ENCODE data around the gene SENP6. TPM values are rescaled to one million over a fixed set of nuclear protein-coding genes. Genes with fewer than 3 reads are reported as not detected.

SENP6 gene
- total and polyA plus RNA-seq, 2 donors (not counting 1 experiment from before 2014, with no cell fraction given) = 30.8 to 161 TPM

DNA sequence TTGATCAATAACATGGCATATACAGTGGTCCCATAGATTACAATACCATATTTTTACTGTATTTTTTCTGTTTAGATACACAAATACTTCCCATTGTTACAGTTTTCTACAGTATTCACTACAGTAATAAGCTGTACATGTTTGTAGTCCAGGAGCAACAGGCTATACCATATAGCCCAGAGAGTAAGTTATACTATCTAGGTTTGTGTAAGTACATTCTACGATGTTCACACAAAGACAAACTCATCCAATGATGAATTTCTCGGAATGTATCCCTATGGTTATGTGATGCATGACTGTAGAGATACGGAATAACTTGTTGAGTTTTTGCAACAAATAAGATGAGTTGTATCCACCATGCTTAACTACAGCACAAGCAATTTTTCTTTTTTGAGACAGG is 143.7 kb downstream of the SENP6 start:
- H3K4me3 ChIP-seq (ENCODE audit: control extremely low read depth in 1 of 5, extremely low read depth in 1 of 5, insufficient read depth in 1 of 5, low read depth in 2 of 5, low read length in 4 of 5) = no peak overlapping the region
- H3K9me3 Mint-ChIP-seq (ENCODE audit: insufficient read depth) = peaks cover 2% of the 10 kb centered on the region
- TF ChIP-seq EZH2 (IDR thresholded peaks at IDR 0.05; ENCODE audit: borderline replicate concordance, insufficient read depth, low read depth, low read length, poor library complexity, severe bottlenecking) = no peak
- TF ChIP-seq, protein P1, sequence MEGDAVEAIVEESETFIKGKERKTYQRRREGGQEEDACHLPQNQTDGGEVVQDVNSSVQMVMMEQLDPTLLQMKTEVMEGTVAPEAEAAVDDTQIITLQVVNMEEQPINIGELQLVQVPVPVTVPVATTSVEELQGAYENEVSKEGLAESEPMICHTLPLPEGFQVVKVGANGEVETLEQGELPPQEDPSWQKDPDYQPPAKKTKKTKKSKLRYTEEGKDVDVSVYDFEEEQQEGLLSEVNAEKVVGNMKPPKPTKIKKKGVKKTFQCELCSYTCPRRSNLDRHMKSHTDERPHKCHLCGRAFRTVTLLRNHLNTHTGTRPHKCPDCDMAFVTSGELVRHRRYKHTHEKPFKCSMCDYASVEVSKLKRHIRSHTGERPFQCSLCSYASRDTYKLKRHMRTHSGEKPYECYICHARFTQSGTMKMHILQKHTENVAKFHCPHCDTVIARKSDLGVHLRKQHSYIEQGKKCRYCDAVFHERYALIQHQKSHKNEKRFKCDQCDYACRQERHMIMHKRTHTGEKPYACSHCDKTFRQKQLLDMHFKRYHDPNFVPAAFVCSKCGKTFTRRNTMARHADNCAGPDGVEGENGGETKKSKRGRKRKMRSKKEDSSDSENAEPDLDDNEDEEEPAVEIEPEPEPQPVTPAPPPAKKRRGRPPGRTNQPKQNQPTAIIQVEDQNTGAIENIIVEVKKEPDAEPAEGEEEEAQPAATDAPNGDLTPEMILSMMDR (IDR thresholded peaks at IDR 0.05) = no peak
- H3K36me3 ChIP-seq (replicated peaks in 1 of 2; ENCODE audit: control extremely low read depth in 1 of 2, control insufficient read depth in 1 of 2, extremely low read depth in 1 of 2, insufficient read depth in 2 of 2, low read length in 1 of 2) = no peaks in the 10 kb centered on the region
- no peak for DNase-seq
- no peak overlapping the region for H3K9ac ChIP-seq (ENCODE audit: low read length)
- H3K4me2 ChIP-seq (replicated peaks; ENCODE audit: low read depth, low read length, poor library complexity, severe bottlenecking) = no peak overlapping the region
- no peak overlapping the region for H3K27ac ChIP-seq (ENCODE audit: low read length in 2 of 2)
- H3K9me3 ChIP-seq (ENCODE audit: control extremely low read depth in 1 of 3, control insufficient read depth in 2 of 3, insufficient read depth in 1 of 3, low read length in 2 of 3) = peaks cover 0 to 19% (median 0%) of the 10 kb centered on the region in 3 donors
- CTCF ChIA-PET = no interaction called here
- no peaks in the 10 kb centered on the region for H3K79me2 ChIP-seq (ENCODE audit: control insufficient read depth, insufficient read depth, low read length)
- ATAC-seq (ENCODE audit: low read depth) = no peak
- H4K20me1 ChIP-seq (ENCODE audit: control insufficient read depth, insufficient read depth, low read length, poor library complexity, severe bottlenecking) = no peaks in the 10 kb centered on the region
- no peak overlapping the region for H3K4me3 Mint-ChIP-seq
- intact Hi-C loops (cut with micrococcal nuclease) = loop anchor here (5.0 kb wide), 2 partner anchors 68 to 503 kb away; partner anchors contain the start of gene COX7A2
- peaks cover 25 to 28% of the 10 kb centered on the region in 2 donors for H3K4me1 ChIP-seq (ENCODE audit: control insufficient read depth in 2 of 2, insufficient read depth in 2 of 2, low read length in 2 of 2)
- H2AFZ ChIP-seq (ENCODE audit: insufficient read depth, low read depth, low read length, poor library complexity, severe bottlenecking) = no peak overlapping the region
- peaks cover 47% of the 10 kb centered on the region for H3K27me3 Mint-ChIP-seq
- POLR2A ChIA-PET = no interaction called here
- no CpG with 5 or more reads among the region's 3 CpGs for WGBS (ENCODE audit: insufficient coverage)
- H3K4me1 Mint-ChIP-seq = peaks cover 19% of the 10 kb centered on the region
- peaks cover 1 to 62% (median 46%) of the 10 kb centered on the region in 4 experiments for H3K27me3 ChIP-seq (replicated peaks in 1 of 4; ENCODE audit: control extremely low read depth in 1 of 4, control insufficient read depth in 3 of 4, insufficient read depth in 4 of 4, low read length in 3 of 4)
- no peak overlapping the region for H3K27ac Mint-ChIP-seq

DNA sequence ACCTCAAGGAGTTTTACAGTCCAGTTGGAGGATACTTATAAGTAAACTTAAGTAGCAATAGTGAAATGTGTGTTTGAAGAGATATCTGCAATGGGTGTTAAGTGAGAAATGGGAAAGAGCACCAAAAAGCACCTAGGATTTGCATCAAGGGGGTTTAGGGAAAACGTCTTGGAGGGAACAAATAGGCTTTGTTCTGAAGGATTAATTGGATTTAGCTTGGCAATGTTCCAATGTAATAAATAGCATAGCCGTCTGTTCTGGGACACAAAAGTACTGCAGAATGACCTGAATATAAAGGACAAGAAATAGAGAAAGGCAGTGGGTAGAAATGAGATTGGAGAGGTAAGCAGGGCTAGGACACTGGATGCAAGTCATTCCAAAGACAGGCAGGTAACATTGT is 144.5 kb downstream of the SENP6 start:
- Histone ChIP-seq H3K9me3 (ENCODE audit: control extremely low read depth in 1 of 3, control insufficient read depth in 2 of 3, insufficient read depth in 1 of 3, low read length in 2 of 3) (peaks cover 0 to 19% (median 0%) of the 10 kb centered on the region in 3 donors), H3K27me3 (replicated peaks in 1 of 4; ENCODE audit: control extremely low read depth in 1 of 4, control insufficient read depth in 3 of 4, insufficient read depth in 4 of 4, low read length in 3 of 4) (peaks cover 1 to 68% (median 53%) of the 10 kb centered on the region in 4 experiments), H3K9ac (ENCODE audit: low read length) (no peak overlapping the region), H3K36me3 (replicated peaks in 1 of 2; ENCODE audit: control extremely low read depth in 1 of 2, control insufficient read depth in 1 of 2, extremely low read depth in 1 of 2, insufficient read depth in 2 of 2, low read length in 1 of 2) (no peaks in the 10 kb centered on the region), H3K27ac (ENCODE audit: low read length in 2 of 2) (no peak overlapping the region), H3K4me1 (ENCODE audit: control insufficient read depth in 2 of 2, insufficient read depth in 2 of 2, low read length in 2 of 2) (peaks cover 25 to 28% of the 10 kb centered on the region in 2 donors), H4K20me1 (ENCODE audit: control insufficient read depth, insufficient read depth, low read length, poor library complexity, severe bottlenecking) (no peaks in the 10 kb centered on the region), H3K4me3 (ENCODE audit: control extremely low read depth in 1 of 5, extremely low read depth in 1 of 5, insufficient read depth in 1 of 5, low read depth in 2 of 5, low read length in 4 of 5) (no peak overlapping the region), H3K79me2 (ENCODE audit: control insufficient read depth, insufficient read depth, low read length) (no peaks in the 10 kb centered on the region), H2AFZ (ENCODE audit: insufficient read depth, low read depth, low read length, poor library complexity, severe bottlenecking) (no peak overlapping the region), H3K4me2 (replicated peaks; ENCODE audit: low read depth, low read length, poor library complexity, severe bottlenecking) (no peak overlapping the region)
- POLR2A ChIA-PET = no interaction called here
- DNase-seq = no peak
- Mint-ChIP-seq H3K9me3 (ENCODE audit: insufficient read depth) (peaks cover 2% of the 10 kb centered on the region), H3K4me3 (no peak overlapping the region), H3K27ac (no peak overlapping the region), H3K27me3 (peaks cover 55% of the 10 kb centered on the region), H3K4me1 (peaks cover 19% of the 10 kb centered on the region)
- TF ChIP-seq, protein P1 (IDR thresholded peaks at IDR 0.05) = no peak
- TF ChIP-seq EZH2 (IDR thresholded peaks at IDR 0.05; ENCODE audit: borderline replicate concordance, insufficient read depth, low read depth, low read length, poor library complexity, severe bottlenecking) = no peak
- no peak for ATAC-seq (ENCODE audit: low read depth)
- 43% methylated on average over 2 of the region's 2 CpGs for WGBS (ENCODE audit: insufficient coverage)
- intact Hi-C loops (cut with micrococcal nuclease) = loop anchor here (5.0 kb wide), 2 partner anchors 69 to 504 kb away; partner anchors contain the start of gene COX7A2
- CTCF ChIA-PET = no interaction called here

Measured in B cell (primary cell).